HTERT RPE-1 (cell line): Measurements from ENCODE around the gene ZNF678.
"Not testable (repeated sequence)": the region's sequence is repeated elsewhere in the genome, so short reads cannot be mapped to it uniquely, and the experiment has no call there.

Source experiments
- in situ Hi-C: fragments of 300-500 bp; cut with MboI; formaldehyde crosslinking; loops from 4 replicates; pipeline ENCODE4 v1.14.3; 2020; ENCODE audit warnings: low sequenced_read_pairs

ZNF678 gene

GRCh38 chr1:227549892-227550291, 13.5 kb upstream of the ZNF678 start:
- in situ Hi-C loops = no loop called here

GRCh38 chr1:227551881-227552280, 11.5 kb upstream of the ZNF678 start:
- in situ Hi-C loops = not testable (repeated sequence)

GRCh38 chr1:227556288-227556687, 7.1 kb upstream of the ZNF678 start:
- in situ Hi-C loops = no loop called here

GRCh38 chr1:227557962-227558725, 5.2 kb upstream of the ZNF678 start:
- in situ Hi-C loops = no loop called here

- in situ Hi-C loops = no loop called here
These were observed 4.6 kb upstream of the ZNF678 start for GRCh38 chr1:227558732-227559262.

GRCh38 chr1:227559499-227559898, 3.9 kb upstream of the ZNF678 start:
- in situ Hi-C loops = no loop called here

- in situ Hi-C loops = no loop called here
These were observed 3.4 kb upstream of the ZNF678 start for GRCh38 chr1:227559926-227560325.

- in situ Hi-C loops = no loop called here
These were observed 2.8 kb upstream of the ZNF678 start for GRCh38 chr1:227560393-227561173.

GRCh38 chr1:227561241-227561907, 2.0 kb upstream of the ZNF678 start:
- in situ Hi-C loops = no loop called here

- in situ Hi-C loops = no loop called here
These were observed 1.3 kb upstream of the ZNF678 start for GRCh38 chr1:227562037-227562436.

GRCh38 chr1:227562933-227563323, 428 bp upstream of the ZNF678 start:
- in situ Hi-C loops = no loop called here

GRCh38 chr1:227567256-227567655, 3.9 kb downstream of the ZNF678 start:
- in situ Hi-C loops = no loop called here

- in situ Hi-C loops = no loop called here
These were observed 5.2 kb downstream of the ZNF678 start for GRCh38 chr1:227568593-227568992.

GRCh38 chr1:227572752-227573151, 9.4 kb downstream of the ZNF678 start:
- in situ Hi-C loops = no loop called here

- in situ Hi-C loops = no loop called here
These were observed 11.6 kb downstream of the ZNF678 start for GRCh38 chr1:227574926-227575325.

- in situ Hi-C loops = no loop called here
These were observed 12.8 kb downstream of the ZNF678 start for GRCh38 chr1:227576189-227576588.

GRCh38 chr1:227577500-227577899, 14.1 kb downstream of the ZNF678 start:
- in situ Hi-C loops = no loop called here

- in situ Hi-C loops = no loop called here
These were observed 20.0 kb downstream of the ZNF678 start for GRCh38 chr1:227583354-227583753.

GRCh38 chr1:227586733-227587132, 23.4 kb downstream of the ZNF678 start:
- in situ Hi-C loops = no loop called here

GRCh38 chr1:227587968-227588367, 24.6 kb downstream of the ZNF678 start:
- in situ Hi-C loops = no loop called here

GRCh38 chr1:227588769-227589168, 25.4 kb downstream of the ZNF678 start:
- in situ Hi-C loops = not testable (repeated sequence)
